Natural killer cell (primary cell): Measurements from ENCODE around the gene FGFR1OP2. TPM values are rescaled to one million over a fixed set of nuclear protein-coding genes. Genes with fewer than 3 reads are reported as not detected.

ENCODE experiments used
- ATAC-seq, 3 donors: fragments of 150-1000 bp in 2 of 3; fragments of 200-7000 bp in 1 of 3; cut with Tn5 transposase; 1 replicate in 1 of 3; 2 replicates in 2 of 3; pipeline ENCODE4 v1.10.0; 2021; ENCODE audit warnings: mild to moderate bottlenecking in 2 of 3, moderate library complexity in 2 of 3
- DNase-seq, 2 donors: peaks; one replicate each; pipeline versions ENCODE4 v3.0.0 to v3.0.0-alpha.2; 2013 to 2021; ENCODE audit warnings: mixed read lengths in 1 of 2
- H3K27ac ChIP-seq: one replicate; pipeline ENCODE4 v1.5.1; 2013; ENCODE audit warnings: mild to moderate bottlenecking, low read length
- H3K27me3 ChIP-seq: one replicate; pipeline ENCODE4 v1.6.1; 2013; ENCODE audit warnings: low read length; ENCODE audit not compliant: control insufficient read depth, insufficient read depth
- H3K36me3 ChIP-seq: one replicate; pipeline ENCODE4 v1.6.1; 2013; ENCODE audit warnings: low read length; ENCODE audit not compliant: control insufficient read depth, insufficient read depth
- H3K4me1 ChIP-seq: one replicate; pipeline ENCODE4 v1.6.1; 2013; ENCODE audit warnings: low read length; ENCODE audit not compliant: control insufficient read depth, insufficient read depth
- H3K4me3 ChIP-seq: one replicate; pipeline ENCODE4 v1.5.1; 2013; ENCODE audit warnings: low read length
- H3K9me3 ChIP-seq: one replicate; pipeline ENCODE4 v1.6.1; 2013; ENCODE audit warnings: low read length; ENCODE audit not compliant: control insufficient read depth, insufficient read depth
- H3K27ac Mint-ChIP-seq, 2 donors: one replicate each; pipeline ENCODE4 v1.8.0; 2022; ENCODE audit warnings: mild to moderate bottlenecking in 2 of 2, mixed read lengths in 2 of 2, moderate library complexity in 1 of 2
- H3K27me3 Mint-ChIP-seq, 2 donors: one replicate each; pipeline ENCODE4 v1.8.0; 2022; ENCODE audit warnings: low read depth in 2 of 2, mixed read lengths in 2 of 2
- H3K36me3 Mint-ChIP-seq: one replicate; pipeline ENCODE4 v1.8.0; 2022; ENCODE audit warnings: mixed read lengths
- H3K4me1 Mint-ChIP-seq, 2 donors: one replicate each; pipeline ENCODE4 v1.8.0; 2022; ENCODE audit warnings: mixed read lengths in 2 of 2
- H3K4me3 Mint-ChIP-seq: one replicate; pipeline ENCODE4 v1.8.0; 2022; ENCODE audit warnings: mild to moderate bottlenecking, moderate library complexity, mixed read lengths
- H3K9me3 Mint-ChIP-seq, 2 donors: one replicate each; pipeline ENCODE4 v1.8.0; 2022; ENCODE audit warnings: mixed read lengths in 2 of 2
- WGBS: methylation state at CpG from one replicate; pipeline ENCODE4 v1.1.7; 2013; ENCODE audit warnings: missing lambda C conversion rate; ENCODE audit not compliant: insufficient coverage; 5-methylcytosine and 5-hydroxymethylcytosine counted together
- intact Hi-C: fragments of 100-400 bp; cut with micrococcal nuclease; formaldehyde crosslinking; loops from one replicate; pipeline ENCODE4 v1.14.2; 2022
- total RNA-seq, 4 donors: library from RNA; stranded (reverse); fragments of 120-200 nt in 1 of 4; gene quantifications; one replicate each; pipeline versions ENCODE4 v1.2.3 to v1.2.4, GENCODE V29; 2013 to 2022
- TF ChIP-seq, protein P1 (sequence below): fragments of 200-600 bp; IDR thresholded peaks from one replicate; pipeline ENCODE4 v1.8.0; 2022; ENCODE audit warnings: antibody characterized with exemption

The FGFR1OP2 gene
- total RNA-seq, 3 donors from 2014 or later (not counting 1 experiment from before 2014, with no cell fraction given), result 43.3 to 59.9 (median 45.3) TPM

DNA sequence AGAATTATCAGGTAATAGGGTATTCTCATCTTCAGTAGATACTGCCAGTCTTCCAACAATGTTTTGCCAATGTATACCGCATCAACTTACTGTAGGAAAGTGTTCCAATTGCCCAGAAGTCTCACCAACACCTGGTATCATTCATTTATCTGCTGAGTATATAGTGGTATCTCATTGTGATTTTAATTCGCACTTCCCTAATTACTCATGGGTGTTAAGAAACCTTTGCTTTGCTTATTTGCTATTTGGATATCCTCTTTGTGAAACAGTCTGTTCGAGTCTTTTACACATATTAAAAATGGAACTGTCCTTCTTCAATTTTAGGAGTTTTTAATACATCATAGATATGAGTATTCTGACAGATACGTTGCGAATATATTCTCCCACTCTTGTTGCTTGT is 69.8 kb downstream of the FGFR1OP2 start:
- no peaks in the 10 kb centered on the region for H3K9me3 Mint-ChIP-seq
- H3K27me3 Mint-ChIP-seq, result no peaks in the 10 kb centered on the region
- H3K36me3 ChIP-seq, result no peaks in the 10 kb centered on the region
- H3K4me1 ChIP-seq, result peaks cover 4% of the 10 kb centered on the region
- H3K27ac Mint-ChIP-seq, result peak overlapping the region in 1 of 2 donors; percentile 10
- H3K4me3 Mint-ChIP-seq, result no peak overlapping the region
- peaks cover 46 to 55% of the 10 kb centered on the region in 2 donors for H3K4me1 Mint-ChIP-seq
- WGBS, result 64% methylated on average over 2 of the region's 5 CpGs
- no peaks in the 10 kb centered on the region for H3K9me3 ChIP-seq
- intact Hi-C loops, result no loop called here
- no peak overlapping the region for H3K27ac ChIP-seq
- no peak overlapping the region for H3K4me3 ChIP-seq
- ATAC-seq (no peak), DNase-seq (no peak)
- H3K27me3 ChIP-seq, result no peaks in the 10 kb centered on the region
- H3K36me3 Mint-ChIP-seq, result no peaks in the 10 kb centered on the region
- TF ChIP-seq, protein P1, sequence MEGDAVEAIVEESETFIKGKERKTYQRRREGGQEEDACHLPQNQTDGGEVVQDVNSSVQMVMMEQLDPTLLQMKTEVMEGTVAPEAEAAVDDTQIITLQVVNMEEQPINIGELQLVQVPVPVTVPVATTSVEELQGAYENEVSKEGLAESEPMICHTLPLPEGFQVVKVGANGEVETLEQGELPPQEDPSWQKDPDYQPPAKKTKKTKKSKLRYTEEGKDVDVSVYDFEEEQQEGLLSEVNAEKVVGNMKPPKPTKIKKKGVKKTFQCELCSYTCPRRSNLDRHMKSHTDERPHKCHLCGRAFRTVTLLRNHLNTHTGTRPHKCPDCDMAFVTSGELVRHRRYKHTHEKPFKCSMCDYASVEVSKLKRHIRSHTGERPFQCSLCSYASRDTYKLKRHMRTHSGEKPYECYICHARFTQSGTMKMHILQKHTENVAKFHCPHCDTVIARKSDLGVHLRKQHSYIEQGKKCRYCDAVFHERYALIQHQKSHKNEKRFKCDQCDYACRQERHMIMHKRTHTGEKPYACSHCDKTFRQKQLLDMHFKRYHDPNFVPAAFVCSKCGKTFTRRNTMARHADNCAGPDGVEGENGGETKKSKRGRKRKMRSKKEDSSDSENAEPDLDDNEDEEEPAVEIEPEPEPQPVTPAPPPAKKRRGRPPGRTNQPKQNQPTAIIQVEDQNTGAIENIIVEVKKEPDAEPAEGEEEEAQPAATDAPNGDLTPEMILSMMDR, result no peak

DNA sequence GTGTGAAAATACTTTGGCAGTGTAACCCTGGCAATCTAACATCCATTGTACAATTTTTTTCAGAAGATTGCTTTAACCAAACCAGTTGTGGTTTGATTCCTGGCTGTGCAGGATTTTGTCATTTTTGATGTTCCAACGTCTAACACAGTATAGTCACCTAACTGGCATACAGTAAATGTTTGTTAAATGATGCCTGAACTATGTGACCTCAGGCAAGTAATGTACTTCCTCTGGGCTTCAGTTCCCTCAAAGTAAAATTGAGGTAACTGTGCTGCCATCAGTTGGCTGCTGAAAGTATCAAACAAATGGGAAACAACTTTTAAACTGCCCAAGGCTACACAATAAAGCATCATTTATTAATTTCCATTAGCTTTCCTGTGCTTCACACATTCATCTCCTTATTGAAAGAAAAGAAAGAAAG is 71.6 kb downstream of the FGFR1OP2 start:
- intact Hi-C loops, result loop anchor here (10.0 kb wide), 2 partner anchors 295 to 1765 kb away; no protein-coding TSS in a partner anchor
- TF ChIP-seq, protein P1, result no peak
- H3K27ac ChIP-seq, result no peak overlapping the region
- no peaks in the 10 kb centered on the region for H3K27me3 ChIP-seq
- H3K4me3 ChIP-seq, result no peak overlapping the region
- no peaks in the 10 kb centered on the region for H3K36me3 Mint-ChIP-seq
- H3K4me3 Mint-ChIP-seq, result no peak overlapping the region
- H3K27ac Mint-ChIP-seq, result peak overlapping the region in 1 of 2 donors; percentile 19
- no peaks in the 10 kb centered on the region for H3K9me3 Mint-ChIP-seq
- peaks cover 48 to 55% of the 10 kb centered on the region in 2 donors for H3K4me1 Mint-ChIP-seq
- no peak for DNase-seq
- peaks cover 15% of the 10 kb centered on the region for H3K4me1 ChIP-seq
- H3K36me3 ChIP-seq, result no peaks in the 10 kb centered on the region
- ATAC-seq, result no peak
- 0% methylated on average over 1 of the region's 1 CpG for WGBS
- no peaks in the 10 kb centered on the region for H3K27me3 Mint-ChIP-seq
- no peaks in the 10 kb centered on the region for H3K9me3 ChIP-seq

DNA sequence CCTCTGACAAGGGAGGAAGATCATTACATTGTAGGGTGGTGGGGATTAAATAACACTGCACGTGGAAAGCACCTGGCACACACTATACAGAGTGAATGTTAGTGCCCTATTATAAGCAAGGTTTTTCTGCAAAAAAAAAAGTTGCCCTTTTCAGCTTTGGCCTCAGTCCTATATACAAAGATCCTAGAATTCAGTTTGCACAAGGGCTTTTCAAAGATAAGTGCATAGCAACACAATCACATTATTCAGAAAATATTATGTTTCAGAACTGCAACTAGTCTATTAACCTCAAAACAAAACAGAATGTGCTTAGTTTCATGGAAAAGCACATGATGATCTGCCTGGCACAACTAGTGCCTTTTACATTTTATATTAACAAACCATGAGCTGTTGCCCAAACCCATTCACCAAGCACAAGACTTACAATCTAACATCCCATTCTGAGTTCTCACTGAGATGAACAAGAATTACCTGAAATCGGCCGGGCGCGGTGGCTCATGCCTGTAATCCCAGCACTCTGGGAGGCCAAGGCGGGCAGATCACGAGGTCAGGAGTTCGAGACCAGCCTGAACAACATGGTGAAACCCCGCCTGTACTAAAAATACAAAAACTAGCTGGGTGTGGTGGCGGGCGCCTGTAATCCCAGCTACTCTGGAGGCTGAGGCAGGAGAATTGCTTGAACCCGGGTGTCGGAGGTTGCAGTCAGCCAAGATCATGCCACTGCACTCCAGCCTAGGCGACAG is 74.1 kb downstream of the FGFR1OP2 start:
- TF ChIP-seq, protein P1, result no peak
- H3K36me3 Mint-ChIP-seq, result no peaks in the 10 kb centered on the region
- peaks cover 20% of the 10 kb centered on the region for H3K4me1 ChIP-seq
- no peaks in the 10 kb centered on the region for H3K27me3 ChIP-seq
- 91% methylated on average over 14 of the region's 14 CpGs for WGBS
- no peaks in the 10 kb centered on the region for H3K9me3 ChIP-seq
- DNase-seq (no peak), ATAC-seq (no peak)
- peaks cover 52 to 57% of the 10 kb centered on the region in 2 donors for H3K4me1 Mint-ChIP-seq
- intact Hi-C loops, result loop anchor here (10.0 kb wide), 2 partner anchors 292 to 1768 kb away; no protein-coding TSS in a partner anchor
- H3K27me3 Mint-ChIP-seq, result no peaks in the 10 kb centered on the region
- no peak overlapping the region for H3K27ac ChIP-seq
- H3K4me3 ChIP-seq, result no peak overlapping the region
- no peaks in the 10 kb centered on the region for H3K9me3 Mint-ChIP-seq
- H3K36me3 ChIP-seq, result no peaks in the 10 kb centered on the region
- peak overlapping the region; percentile 58 for H3K4me3 Mint-ChIP-seq
- H3K27ac Mint-ChIP-seq, result peak overlapping the region in 1 of 2 donors; percentile 18
